Urinary bladder (tissue), 4 donors: ENCODE data around the gene PCSK2. TPM values are rescaled to one million over a fixed set of nuclear protein-coding genes. Genes with fewer than 3 reads are reported as not detected.

Source experiments
- DNase-seq: peaks from one replicate; pipeline ENCODE4 v3.0.0-alpha.2; 2015; ENCODE audit errors: extremely low spot score
- H3K27ac ChIP-seq: one replicate; pipeline ENCODE4 v1.5.1; 2013; ENCODE audit warnings: low read depth, mild to moderate bottlenecking, moderate library complexity
- H3K36me3 ChIP-seq: one replicate; pipeline ENCODE4 v1.6.1; 2013; ENCODE audit warnings: mild to moderate bottlenecking, moderate library complexity; ENCODE audit not compliant: insufficient read depth
- H3K4me1 ChIP-seq: one replicate; pipeline ENCODE4 v1.6.1; 2013; ENCODE audit warnings: mild to moderate bottlenecking, moderate library complexity; ENCODE audit not compliant: insufficient read depth
- H3K4me3 ChIP-seq: one replicate; pipeline ENCODE4 v1.5.1; 2013; ENCODE audit warnings: low read depth, low read length
- WGBS: extraction: QIAGEN DNeasy Blood & Tissue Kit; methylation state at CpG from one replicate; pipeline ENCODE4 v1.1.7; 2013; 5-methylcytosine and 5-hydroxymethylcytosine counted together
- polyA plus RNA-seq: library from polyadenylated mRNA; stranded (reverse); fragments of 200-250 nt; gene quantifications from one replicate; pipeline ENCODE4 v1.2.3, GENCODE V29; 2013
- small RNA-seq: library from RNA; depleted of rRNA; stranded (forward); fragments of <200 nt; gene quantifications from one replicate; pipeline ENCODE3, GENCODE V24; 2014
- total RNA-seq: library from RNA; depleted of rRNA; stranded (reverse); fragments of >200 nt; gene quantifications from one replicate; pipeline ENCODE4 v1.2.3, GENCODE V29; 2014
- donor health status: healthy with polysubstance abuse.
- donor health status: healthy.

PCSK2 gene
- total and polyA plus RNA-seq, 2 donors: 1.5 to 8.0 TPM

DNA sequence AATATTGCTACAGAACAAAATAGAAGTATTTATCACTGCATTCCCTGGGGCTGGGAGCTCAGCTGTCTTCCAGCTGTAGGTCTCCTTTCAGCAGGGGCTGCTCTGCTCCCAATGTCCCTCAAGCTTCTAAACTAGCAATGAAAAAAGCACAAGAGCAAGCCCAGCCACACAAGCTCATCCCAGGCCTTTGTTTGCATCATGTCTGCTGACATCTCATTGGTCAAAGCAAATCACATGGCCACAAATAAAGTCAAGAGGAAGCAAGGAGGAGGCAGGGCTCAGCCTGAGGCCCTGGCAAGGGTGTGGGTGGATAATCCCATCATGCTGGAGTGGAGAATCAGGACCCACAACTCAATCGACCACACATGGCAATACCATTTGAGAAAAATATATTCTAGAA is 306.6 kb downstream of the PCSK2 start:
- WGBS: 31% methylated on average over 1 of the region's 1 CpG
- H3K36me3 ChIP-seq: no peaks in the 10 kb centered on the region
- no peak for DNase-seq
- no peak overlapping the region for H3K27ac ChIP-seq
- no peaks in the 10 kb centered on the region for H3K4me1 ChIP-seq
- no peak overlapping the region for H3K4me3 ChIP-seq

DNA sequence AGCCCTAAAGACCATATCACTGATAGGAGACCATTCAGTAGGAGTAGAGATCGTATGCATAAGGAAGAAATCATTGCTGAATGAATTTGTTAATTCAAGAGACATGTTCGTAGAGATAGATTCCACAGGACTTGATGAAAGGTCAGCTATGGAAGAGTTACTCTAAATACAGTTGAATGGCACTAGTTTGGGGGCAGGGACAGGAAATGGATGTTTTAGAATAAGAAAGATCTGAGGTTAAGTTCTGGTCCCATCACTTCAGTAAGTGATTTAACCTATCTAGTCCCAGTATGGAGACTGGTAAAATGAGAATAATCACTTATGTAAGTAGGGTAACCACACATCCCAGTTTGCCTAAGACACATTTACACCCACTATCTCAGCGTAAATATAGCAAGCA is 307.2 kb downstream of the PCSK2 start:
- H3K4me1 ChIP-seq: no peaks in the 10 kb centered on the region
- WGBS: 90% methylated on average over 3 of the region's 3 CpGs

More for the DNA sequence above, 307.2 kb downstream of the PCSK2 start:
- Histone ChIP-seq H3K27ac (no peak overlapping the region), H3K36me3 (no peaks in the 10 kb centered on the region), H3K4me3 (no peak overlapping the region)
- DNase-seq: no peak

Small RNA genes within 50 kb of the gene (small RNA-seq; reads per million reads assigned to genes)
- not detected for gene AL359511.1
- not detected for gene RNU1-131P
- not detected for gene RNU6-27P
